ENCODE data around the gene PRKD1. TPM values are rescaled to one million over a fixed set of nuclear protein-coding genes. Genes with fewer than 3 reads are reported as not detected.

PRKD1 gene
- total and polyA plus RNA-seq, 2 donors (not counting 1 experiment from before 2014, with no cell fraction given): 0.03 to 4.3 TPM

- TF ChIP-seq EZH2 (IDR thresholded peaks at IDR 0.05; ENCODE audit: borderline replicate concordance, insufficient read depth, low read depth, low read length, poor library complexity, severe bottlenecking): no peak
- TF ChIP-seq, protein P1, sequence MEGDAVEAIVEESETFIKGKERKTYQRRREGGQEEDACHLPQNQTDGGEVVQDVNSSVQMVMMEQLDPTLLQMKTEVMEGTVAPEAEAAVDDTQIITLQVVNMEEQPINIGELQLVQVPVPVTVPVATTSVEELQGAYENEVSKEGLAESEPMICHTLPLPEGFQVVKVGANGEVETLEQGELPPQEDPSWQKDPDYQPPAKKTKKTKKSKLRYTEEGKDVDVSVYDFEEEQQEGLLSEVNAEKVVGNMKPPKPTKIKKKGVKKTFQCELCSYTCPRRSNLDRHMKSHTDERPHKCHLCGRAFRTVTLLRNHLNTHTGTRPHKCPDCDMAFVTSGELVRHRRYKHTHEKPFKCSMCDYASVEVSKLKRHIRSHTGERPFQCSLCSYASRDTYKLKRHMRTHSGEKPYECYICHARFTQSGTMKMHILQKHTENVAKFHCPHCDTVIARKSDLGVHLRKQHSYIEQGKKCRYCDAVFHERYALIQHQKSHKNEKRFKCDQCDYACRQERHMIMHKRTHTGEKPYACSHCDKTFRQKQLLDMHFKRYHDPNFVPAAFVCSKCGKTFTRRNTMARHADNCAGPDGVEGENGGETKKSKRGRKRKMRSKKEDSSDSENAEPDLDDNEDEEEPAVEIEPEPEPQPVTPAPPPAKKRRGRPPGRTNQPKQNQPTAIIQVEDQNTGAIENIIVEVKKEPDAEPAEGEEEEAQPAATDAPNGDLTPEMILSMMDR (IDR thresholded peaks at IDR 0.05): no peak
- intact Hi-C loops (cut with micrococcal nuclease): no loop called here
- Histone ChIP-seq H3K4me2 (replicated peaks; ENCODE audit: low read depth, low read length, poor library complexity, severe bottlenecking) (no peak overlapping the region), H3K79me2 (ENCODE audit: control insufficient read depth, insufficient read depth, low read length) (no peaks in the 10 kb centered on the region), H3K4me3 (ENCODE audit: control extremely low read depth in 1 of 5, extremely low read depth in 1 of 5, insufficient read depth in 1 of 5, low read depth in 2 of 5, low read length in 4 of 5) (no peak overlapping the region), H3K36me3 (replicated peaks in 1 of 2; ENCODE audit: control extremely low read depth in 1 of 2, control insufficient read depth in 1 of 2, extremely low read depth in 1 of 2, insufficient read depth in 2 of 2, low read length in 1 of 2) (no peaks in the 10 kb centered on the region), H3K9ac (ENCODE audit: low read length) (no peak overlapping the region), H3K4me1 (ENCODE audit: control insufficient read depth in 2 of 2, insufficient read depth in 2 of 2, low read length in 2 of 2) (no peaks in the 10 kb centered on the region), H3K9me3 (ENCODE audit: control extremely low read depth in 1 of 3, control insufficient read depth in 2 of 3, insufficient read depth in 1 of 3, low read length in 2 of 3) (peaks cover 0 to 10% (median 0%) of the 10 kb centered on the region in 3 donors), H3K27ac (ENCODE audit: low read length in 2 of 2) (no peak overlapping the region), H2AFZ (ENCODE audit: insufficient read depth, low read depth, low read length, poor library complexity, severe bottlenecking) (no peak overlapping the region), H4K20me1 (ENCODE audit: control insufficient read depth, insufficient read depth, low read length, poor library complexity, severe bottlenecking) (no peaks in the 10 kb centered on the region), H3K27me3 (replicated peaks in 1 of 4; ENCODE audit: control extremely low read depth in 1 of 4, control insufficient read depth in 3 of 4, insufficient read depth in 4 of 4, low read length in 3 of 4) (no peaks in the 10 kb centered on the region)
- ChIA-PET POLR2A (no interaction called here), CTCF (no interaction called here)
- Mint-ChIP-seq H3K27ac (no peak overlapping the region), H3K9me3 (ENCODE audit: insufficient read depth) (no peaks in the 10 kb centered on the region), H3K4me3 (no peak overlapping the region), H3K27me3 (no peaks in the 10 kb centered on the region), H3K4me1 (no peaks in the 10 kb centered on the region)
- no peak for DNase-seq
- ATAC-seq (ENCODE audit: low read depth): no peak
- WGBS (ENCODE audit: insufficient coverage): 91% methylated on average over 25 of the region's 26 CpGs
Observed at GRCh38 chr14:29908652-29909577, 18.7 kb downstream of the PRKD1 start.

DNA sequence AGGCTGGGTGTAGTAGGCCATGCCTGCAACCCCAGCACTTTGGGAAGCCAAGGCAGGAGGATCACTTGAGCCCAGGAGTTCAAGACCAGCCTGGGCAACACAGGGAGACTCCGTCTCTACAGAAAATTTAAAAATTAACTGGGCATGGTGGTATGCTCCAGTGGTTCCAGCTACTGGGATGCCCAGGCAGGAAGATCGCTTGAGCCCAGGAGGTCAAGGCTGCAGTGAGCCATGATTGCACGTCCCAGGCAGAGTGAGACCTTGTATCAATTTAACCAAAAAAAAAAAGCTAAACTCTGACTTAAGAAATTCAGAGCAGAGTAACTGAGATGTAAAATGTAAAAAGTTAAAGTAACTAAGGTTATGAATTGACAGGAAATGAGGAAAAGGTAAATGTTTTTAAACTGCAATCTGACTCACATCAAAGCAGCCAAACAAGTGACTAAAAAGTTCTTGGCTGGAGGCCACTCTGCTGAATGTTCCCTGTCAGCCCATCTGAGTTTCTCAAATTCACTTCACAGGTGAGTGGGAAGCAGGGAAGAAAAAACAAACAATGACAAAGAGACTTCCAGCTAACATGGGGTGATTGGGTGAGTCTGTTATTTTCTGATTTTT lies 21.3 kb downstream of the PRKD1 start:
- H3K4me3 Mint-ChIP-seq: no peak overlapping the region
- Histone ChIP-seq H3K4me1 (ENCODE audit: control insufficient read depth in 2 of 2, insufficient read depth in 2 of 2, low read length in 2 of 2) (no peaks in the 10 kb centered on the region), H3K4me2 (replicated peaks; ENCODE audit: low read depth, low read length, poor library complexity, severe bottlenecking) (no peak overlapping the region), H3K9me3 (ENCODE audit: control extremely low read depth in 1 of 3, control insufficient read depth in 2 of 3, insufficient read depth in 1 of 3, low read length in 2 of 3) (peaks cover 0 to 10% (median 0%) of the 10 kb centered on the region in 3 donors), H3K36me3 (replicated peaks in 1 of 2; ENCODE audit: control extremely low read depth in 1 of 2, control insufficient read depth in 1 of 2, extremely low read depth in 1 of 2, insufficient read depth in 2 of 2, low read length in 1 of 2) (no peaks in the 10 kb centered on the region), H3K27ac (ENCODE audit: low read length in 2 of 2) (no peak overlapping the region), H4K20me1 (ENCODE audit: control insufficient read depth, insufficient read depth, low read length, poor library complexity, severe bottlenecking) (no peaks in the 10 kb centered on the region), H2AFZ (ENCODE audit: insufficient read depth, low read depth, low read length, poor library complexity, severe bottlenecking) (no peak overlapping the region), H3K27me3 (replicated peaks in 1 of 4; ENCODE audit: control extremely low read depth in 1 of 4, control insufficient read depth in 3 of 4, insufficient read depth in 4 of 4, low read length in 3 of 4) (no peaks in the 10 kb centered on the region), H3K9ac (ENCODE audit: low read length) (no peak overlapping the region), H3K79me2 (ENCODE audit: control insufficient read depth, insufficient read depth, low read length) (no peaks in the 10 kb centered on the region), H3K4me3 (ENCODE audit: control extremely low read depth in 1 of 5, extremely low read depth in 1 of 5, insufficient read depth in 1 of 5, low read depth in 2 of 5, low read length in 4 of 5) (no peak overlapping the region)
- intact Hi-C loops (cut with micrococcal nuclease): no loop called here
- no peak overlapping the region for H3K27ac Mint-ChIP-seq
- ChIA-PET CTCF (no interaction called here), POLR2A (no interaction called here)
- 80% methylated on average over 1 of the region's 3 CpGs for WGBS (ENCODE audit: insufficient coverage)
- DNase-seq (no peak), ATAC-seq (ENCODE audit: low read depth) (no peak)
- TF ChIP-seq, protein P1 (IDR thresholded peaks at IDR 0.05): no peak
- TF ChIP-seq EZH2 (IDR thresholded peaks at IDR 0.05; ENCODE audit: borderline replicate concordance, insufficient read depth, low read depth, low read length, poor library complexity, severe bottlenecking): no peak
- H3K4me1 Mint-ChIP-seq: no peaks in the 10 kb centered on the region
- H3K27me3 Mint-ChIP-seq: no peaks in the 10 kb centered on the region
- no peaks in the 10 kb centered on the region for H3K9me3 Mint-ChIP-seq (ENCODE audit: insufficient read depth)
